GOT3 (cell line): ENCODE measurements around the gene UNC5CL.
A peak's percentile ranks its signal among the peaks of the same experiment; 100 is the strongest.
"Not testable (repeated sequence)": the region's sequence is repeated elsewhere in the genome, so short reads cannot be mapped to it uniquely, and the experiment has no call there.

Experiments used
- DNase-seq: peaks from one replicate; lab custom pipeline; 2025; ENCODE audit warnings: mixed read lengths; lab: John Stamatoyannopoulos, UW

The UNC5CL gene

GRCh38 chr6:41038205-41038604 lies 816 bp downstream of the UNC5CL start:
- no peak for DNase-seq

GRCh38 chr6:41037107-41037900 lies 1.7 kb downstream of the UNC5CL start:
- DNase-seq, result no peak

- DNase-seq, result no peak
Measured at GRCh38 chr6:41036601-41037000, 2.4 kb downstream of the UNC5CL start.

GRCh38 chr6:41036186-41036585 lies 2.8 kb downstream of the UNC5CL start:
- no peak for DNase-seq

GRCh38 chr6:41033776-41034175 lies 5.2 kb downstream of the UNC5CL start:
- no peak for DNase-seq

- no peak for DNase-seq
Measured at GRCh38 chr6:41032830-41033229, 6.2 kb downstream of the UNC5CL start.

GRCh38 chr6:41028561-41029412 lies 10.2 kb downstream of the UNC5CL start:
- no peak for DNase-seq

GRCh38 chr6:41027799-41028560 lies 11.0 kb downstream of the UNC5CL start:
- DNase-seq, result peak; percentile 47

- DNase-seq, result no peak
Measured at GRCh38 chr6:41027241-41027640, 11.8 kb downstream of the UNC5CL start.

- DNase-seq, result no peak
Measured at GRCh38 chr6:41025966-41026530, 13.0 kb downstream of the UNC5CL start.

- no peak for DNase-seq
Measured at GRCh38 chr6:41023114-41023513, 15.9 kb downstream of the UNC5CL start.

- no peak for DNase-seq
Measured at GRCh38 chr6:41022294-41022693, 16.7 kb downstream of the UNC5CL start.

GRCh38 chr6:41021832-41022231 lies 17.2 kb downstream of the UNC5CL start:
- no peak for DNase-seq

GRCh38 chr6:41017663-41018062 lies 21.4 kb downstream of the UNC5CL start:
- DNase-seq, result no peak

GRCh38 chr6:41015860-41016259 lies 23.2 kb downstream of the UNC5CL start:
- DNase-seq, result not testable (repeated sequence)

- no peak for DNase-seq
Measured at GRCh38 chr6:41014780-41015179, 24.2 kb downstream of the UNC5CL start.

GRCh38 chr6:41013466-41014153 lies 25.4 kb downstream of the UNC5CL start:
- no peak for DNase-seq

GRCh38 chr6:41011673-41012072 lies 27.3 kb downstream of the UNC5CL start:
- DNase-seq, result no peak

- no peak for DNase-seq
Measured at GRCh38 chr6:41009669-41010068, 29.4 kb downstream of the UNC5CL start.

GRCh38 chr6:41008011-41008410 lies 31.0 kb downstream of the UNC5CL start:
- DNase-seq, result no peak

GRCh38 chr6:41006980-41007379 lies 32.0 kb downstream of the UNC5CL start:
- not testable (repeated sequence) for DNase-seq
